CD1c-positive myeloid dendritic cell (primary cell): ENCODE results near the gene ABHD12.
"Not testable (repeated sequence)": the region's sequence is repeated elsewhere in the genome, so short reads cannot be mapped to it uniquely, and the experiment has no call there.

Source experiments
- DNase-seq: peaks from one replicate; pipeline ENCODE4 v3.0.0-alpha.2; 2016; ENCODE audit errors: extremely low spot score

Gene ABHD12

DNA sequence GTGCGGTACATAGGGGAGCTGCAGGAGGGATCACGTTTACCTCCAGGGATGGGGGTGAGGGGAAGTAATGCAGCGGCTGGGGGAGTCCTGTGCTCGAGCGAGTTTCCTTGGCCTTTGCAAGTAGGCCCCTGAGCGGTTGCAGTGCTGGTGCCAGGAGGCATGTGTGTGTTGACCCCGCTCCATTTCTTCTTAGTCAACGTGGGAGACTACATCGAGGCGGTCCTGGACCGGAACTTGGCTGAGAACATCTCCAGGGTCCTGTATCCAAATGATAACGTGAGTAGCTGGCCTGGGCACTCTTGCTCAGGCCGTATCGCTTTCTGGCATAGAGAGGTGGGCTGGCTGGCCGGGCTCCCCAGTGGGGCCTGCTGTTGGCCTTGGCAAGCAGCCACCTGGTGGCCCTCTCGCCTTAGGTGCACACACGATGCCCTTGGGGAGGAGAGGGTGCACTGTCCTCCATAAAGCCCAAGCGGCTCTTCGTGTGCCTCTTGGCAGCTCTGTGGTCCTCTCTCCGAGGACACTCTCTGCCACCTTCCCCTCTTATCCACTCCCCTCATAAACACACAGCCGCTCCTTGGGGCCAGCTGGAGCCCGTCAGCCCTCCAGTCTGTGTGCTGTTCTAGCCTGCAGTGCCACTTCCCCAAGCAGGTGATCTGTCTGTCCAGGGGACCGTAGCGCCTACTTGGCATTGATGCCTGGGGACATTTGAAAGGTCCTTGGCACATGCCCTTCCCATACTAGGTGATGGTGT is 113.4 kb downstream of the ABHD12 start:
- no peak for DNase-seq

DNA sequence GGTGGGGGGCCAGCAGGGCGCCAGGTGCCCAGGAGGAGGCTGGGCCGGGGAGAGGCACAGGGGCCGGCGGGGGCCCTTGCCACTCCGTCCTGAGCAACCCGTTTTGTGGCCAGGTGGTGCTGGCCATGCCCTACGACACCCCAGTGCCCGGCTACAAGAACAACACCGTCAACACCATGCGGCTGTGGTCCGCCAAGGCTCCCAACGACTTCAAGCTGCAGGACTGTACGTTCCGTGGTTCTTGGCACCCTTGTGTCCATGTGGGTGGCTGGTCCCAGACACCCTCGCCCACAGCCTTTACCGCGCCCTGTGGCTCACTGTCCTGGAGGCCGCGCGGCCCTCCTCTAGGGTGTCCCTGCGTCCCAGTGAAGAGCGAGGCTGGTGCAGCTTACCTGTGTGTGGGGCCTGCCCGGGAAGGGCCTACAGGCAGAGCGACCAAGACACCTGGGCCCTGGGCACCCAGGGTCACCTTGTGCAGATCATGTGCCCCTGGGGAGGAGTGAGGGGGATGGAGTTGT is 114.0 kb downstream of the ABHD12 start:
- DNase-seq: no peak

DNA sequence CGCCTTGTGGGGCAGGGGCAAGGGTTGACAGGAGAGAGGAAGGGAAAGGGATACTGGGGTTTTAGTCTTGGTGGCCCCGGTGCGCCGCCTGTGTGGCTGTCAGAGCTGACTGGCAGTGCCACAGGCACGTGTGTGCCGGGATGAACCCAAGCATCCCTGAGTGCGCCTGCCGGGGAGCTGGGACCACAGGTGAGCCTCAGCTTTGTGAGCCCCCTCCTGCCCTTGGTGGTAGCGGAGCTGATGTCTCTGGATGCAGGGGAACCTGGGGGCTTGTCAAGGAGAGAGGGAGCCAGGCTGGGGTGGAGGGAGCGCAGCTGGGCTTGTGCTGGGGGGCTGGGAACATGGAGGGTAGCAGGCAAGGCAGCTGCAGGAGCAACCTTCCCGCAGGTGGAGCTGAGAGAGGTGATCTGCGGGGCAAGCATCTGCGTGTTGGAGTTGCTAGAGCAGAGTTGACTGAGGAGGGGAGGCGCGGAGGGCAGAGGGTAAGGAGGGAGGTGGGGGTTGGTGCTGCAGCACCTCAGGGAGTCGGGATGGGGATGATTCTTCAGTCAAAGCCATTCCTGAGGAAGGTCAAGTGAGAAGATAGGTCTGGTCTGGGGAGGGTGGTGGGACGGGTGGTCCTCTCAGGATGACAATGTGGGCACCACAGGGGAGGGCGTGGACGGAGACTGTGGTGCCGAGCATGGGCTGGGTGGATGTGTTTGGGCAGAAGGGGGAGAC is 114.7 kb downstream of the ABHD12 start:
- no peak for DNase-seq

DNA sequence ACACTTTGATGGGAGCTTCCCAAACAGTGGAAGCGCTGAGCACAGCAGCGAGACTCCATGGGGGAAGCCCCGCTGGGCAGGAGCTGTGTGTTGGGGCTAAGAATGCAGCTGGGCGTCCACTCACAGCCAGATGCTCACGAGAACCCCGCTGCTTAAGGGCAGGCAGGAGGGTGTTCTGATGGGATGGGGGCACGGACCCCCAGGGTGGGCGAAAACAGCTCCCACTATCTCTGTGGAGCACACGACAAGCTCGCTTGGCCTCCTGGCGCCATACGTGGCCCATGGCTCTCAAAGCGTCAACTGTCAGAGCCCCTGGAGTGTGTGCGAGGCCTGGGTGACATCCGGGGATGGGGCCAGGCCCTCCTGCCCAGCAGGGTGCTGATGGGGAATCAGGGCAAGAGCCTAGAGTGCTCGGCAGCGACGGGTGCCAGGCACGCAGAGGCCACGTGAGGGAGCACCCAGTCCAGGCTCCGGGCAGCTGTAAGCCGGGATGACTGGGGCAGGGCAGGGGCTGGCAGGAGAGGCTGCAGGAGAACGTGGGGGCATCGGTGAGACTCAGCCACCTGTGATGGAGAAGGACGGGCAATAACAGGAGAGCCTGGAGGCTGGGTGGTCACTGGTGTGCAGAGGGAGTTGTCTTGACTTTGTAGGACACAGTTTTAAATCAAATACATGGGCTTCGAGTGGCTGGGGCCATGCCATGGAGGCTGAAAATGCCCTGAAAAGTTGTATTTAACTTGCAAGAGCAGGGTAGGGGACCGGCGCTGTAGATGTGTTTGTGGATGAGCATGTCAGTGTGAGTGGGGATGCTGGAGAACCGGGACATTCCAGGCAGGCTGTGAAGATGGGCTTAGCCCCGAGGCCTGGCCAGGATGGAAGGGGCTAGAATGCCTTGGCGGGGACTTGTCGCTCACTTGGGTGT is 115.5 kb downstream of the ABHD12 start:
- DNase-seq: no peak

DNA sequence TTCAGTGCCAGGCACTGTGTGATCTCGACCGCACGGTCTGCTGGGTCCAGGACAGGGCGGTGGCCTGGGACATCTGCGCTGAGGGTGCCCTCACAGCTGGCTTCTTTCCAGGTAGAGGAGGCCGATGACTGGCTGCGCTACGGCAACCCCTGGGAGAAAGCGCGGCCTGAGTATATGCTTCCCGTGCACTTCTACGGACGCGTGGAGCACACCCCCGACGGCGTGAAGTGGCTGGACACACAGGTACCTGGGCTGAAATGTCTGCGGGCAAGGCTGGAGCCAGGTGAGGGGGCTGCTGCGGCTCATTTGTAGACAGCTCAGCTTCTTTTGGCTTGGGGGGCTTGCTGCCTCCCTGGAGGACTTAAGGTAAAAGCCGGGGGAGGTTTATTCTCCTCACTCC is 116.2 kb downstream of the ABHD12 start:
- no peak for DNase-seq

DNA sequence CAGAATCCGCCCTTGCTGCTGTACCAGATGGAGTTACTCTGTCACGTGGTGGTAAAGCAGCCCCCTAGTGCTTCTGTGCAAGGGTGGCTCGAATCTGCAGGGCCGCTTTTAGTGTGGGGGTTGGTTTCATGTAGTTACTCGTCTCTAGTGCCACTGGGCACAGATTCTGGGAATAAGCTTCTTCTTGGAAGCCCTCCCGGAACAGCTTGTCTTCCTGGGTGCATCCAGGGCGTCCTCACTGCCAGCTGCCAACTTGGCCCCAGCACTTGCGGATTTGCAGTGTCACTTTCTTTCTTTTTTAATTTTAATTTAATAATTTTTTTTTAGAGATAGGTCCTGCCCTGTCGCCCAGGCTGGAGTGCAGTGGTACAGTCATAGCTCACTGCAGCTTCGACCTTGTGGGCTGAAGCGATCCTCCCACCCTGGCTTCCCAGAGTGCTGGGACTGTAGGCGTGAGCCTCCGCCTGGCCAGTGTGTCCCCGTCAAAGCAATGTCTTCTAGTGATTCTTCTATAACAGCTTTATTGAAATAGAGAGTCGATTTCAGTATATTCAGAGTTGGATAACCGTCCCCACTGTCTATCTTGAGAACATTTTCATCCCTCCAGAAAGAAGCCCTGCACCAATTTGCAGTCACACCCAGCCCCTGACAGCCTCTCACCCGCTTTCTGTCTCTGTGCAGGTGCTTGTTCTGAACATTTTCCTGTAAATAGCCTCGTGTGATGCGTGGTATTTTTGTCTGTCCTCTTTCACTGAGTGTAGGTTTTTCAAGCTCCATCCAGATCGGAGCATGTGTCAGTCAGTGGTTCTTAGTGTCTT is 116.9 kb downstream of the ABHD12 start:
- DNase-seq: no peak

DNA sequence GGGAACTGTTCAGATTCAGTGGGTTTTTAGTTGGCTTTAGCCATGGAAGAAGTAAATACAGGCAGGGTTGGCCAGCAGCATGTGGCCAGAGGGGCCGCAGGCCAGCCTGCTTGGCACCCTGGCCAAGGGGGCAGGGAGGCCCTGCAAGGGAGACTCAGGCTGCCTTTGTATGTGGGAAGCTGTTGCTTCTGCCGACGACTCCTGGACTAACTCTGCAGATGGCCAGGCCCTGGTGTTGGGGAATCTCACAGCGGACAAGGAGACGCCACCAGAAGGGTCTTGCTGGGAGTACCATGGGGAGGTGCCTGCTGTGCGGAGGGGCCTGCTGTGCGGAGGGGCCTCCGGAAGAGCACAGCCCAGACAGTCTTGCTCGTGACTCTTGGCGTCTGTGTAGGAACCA is 117.6 kb downstream of the ABHD12 start:
- DNase-seq: no peak

DNA sequence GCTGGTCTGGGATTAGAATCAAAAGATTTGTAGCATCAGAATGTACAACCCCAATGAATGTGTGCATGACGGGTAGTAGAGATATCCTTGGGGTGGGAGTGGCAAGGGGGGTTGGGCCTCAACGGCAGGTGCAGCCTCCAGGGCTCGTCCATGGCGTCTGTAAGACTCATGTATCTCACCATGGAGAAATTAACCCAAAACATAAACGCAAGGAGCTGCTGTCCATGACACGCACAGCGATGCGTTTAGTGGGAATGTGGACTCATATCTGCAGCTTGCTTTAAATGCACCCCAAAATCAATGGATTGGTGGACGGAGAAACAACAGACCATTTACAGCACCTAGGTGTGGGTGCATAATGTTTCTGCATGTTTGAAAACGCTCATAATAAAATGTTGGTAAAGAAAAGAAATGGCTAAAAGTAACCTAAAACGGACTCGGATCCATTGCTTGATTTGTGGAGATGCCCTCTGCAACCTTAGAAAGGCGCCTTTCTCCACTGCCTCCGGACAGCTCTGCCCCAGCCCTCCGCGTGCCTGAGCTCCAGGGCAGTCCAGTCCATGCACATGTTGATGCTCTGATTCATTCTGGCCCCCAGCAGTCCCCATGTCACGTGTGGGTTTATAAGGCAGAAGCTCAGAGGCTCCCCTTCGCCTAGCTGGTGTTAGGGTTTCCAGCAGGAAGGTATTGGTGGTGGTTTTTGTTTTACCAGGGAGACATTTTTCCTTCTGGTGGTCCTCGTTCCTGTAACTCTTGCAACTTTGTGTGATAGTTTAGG is 118.2 kb downstream of the ABHD12 start:
- DNase-seq: no peak

DNA sequence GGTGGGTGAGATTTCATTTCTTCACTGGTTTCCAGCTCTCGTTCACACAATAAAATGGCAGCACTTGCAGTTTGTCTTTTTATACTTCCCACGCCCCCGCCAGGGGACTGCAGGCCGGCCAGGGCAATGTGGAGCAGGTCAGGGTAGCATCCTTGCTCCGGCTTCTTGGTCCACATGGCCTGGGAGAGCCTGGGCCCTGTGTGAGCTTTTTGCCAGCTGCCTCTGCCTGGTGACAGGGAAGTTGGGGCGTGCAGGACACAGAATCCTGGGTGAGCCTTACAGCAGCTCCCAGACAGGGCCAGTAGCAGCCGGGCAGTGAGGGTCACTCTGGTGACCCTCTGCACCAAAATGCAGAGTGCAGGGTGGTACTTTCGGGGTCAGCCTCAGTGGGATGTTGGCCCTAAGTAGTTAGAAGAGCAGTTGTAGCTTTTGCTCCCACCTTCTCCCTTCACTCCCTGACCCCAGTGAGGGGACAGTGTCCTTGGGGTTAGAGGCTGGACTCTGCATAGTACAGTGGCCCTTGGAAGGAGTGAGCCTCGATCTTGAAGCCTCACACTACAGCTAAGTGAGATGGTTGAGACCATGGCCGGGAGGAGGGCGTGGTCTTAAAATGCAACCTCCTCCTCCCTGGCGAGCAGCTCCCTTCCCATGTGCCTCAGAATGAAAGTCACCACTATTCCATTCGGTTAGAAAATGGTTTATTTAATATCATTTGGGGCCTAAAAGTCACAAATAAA is 119.0 kb downstream of the ABHD12 start:
- DNase-seq: no peak

DNA sequence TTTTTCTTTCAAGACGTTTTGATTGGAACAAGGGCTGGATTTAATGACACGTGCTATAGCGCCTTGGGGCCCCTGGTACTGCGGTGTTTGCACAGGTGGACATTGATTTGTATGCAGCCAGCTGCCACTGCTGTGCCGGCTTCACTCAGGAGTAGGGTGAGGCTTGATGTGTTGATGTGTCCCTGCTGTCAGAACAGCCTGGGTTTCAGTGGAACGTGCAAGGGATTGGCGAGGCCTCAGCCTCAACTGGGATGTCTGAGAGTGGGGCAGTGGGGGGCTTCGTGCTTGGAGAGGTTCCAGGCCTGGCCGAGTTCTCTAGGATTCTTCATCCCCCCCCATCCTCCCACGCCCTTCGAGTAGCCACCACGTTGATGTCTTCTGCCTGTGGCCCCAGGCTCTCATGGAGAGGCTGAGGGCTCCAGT is 119.8 kb downstream of the ABHD12 start:
- DNase-seq: no peak

DNA sequence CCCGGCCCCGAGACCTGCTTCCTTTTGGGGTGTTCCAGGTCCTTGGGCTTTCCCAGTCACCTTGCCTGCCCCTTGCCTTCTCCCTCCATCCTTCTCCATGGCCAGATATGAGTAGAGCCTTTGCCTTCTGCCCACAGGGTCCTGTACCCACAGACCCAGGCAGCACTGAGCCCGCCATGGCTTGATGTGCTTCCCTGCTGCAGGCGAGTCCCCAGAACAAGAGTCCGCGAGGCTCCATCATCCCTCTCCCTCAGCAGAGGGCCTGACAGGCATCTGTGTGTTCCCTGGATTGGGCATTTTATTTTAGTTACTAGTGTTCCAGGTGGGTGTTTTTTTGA is 120.8 kb downstream of the ABHD12 start:
- DNase-seq: no peak

DNA sequence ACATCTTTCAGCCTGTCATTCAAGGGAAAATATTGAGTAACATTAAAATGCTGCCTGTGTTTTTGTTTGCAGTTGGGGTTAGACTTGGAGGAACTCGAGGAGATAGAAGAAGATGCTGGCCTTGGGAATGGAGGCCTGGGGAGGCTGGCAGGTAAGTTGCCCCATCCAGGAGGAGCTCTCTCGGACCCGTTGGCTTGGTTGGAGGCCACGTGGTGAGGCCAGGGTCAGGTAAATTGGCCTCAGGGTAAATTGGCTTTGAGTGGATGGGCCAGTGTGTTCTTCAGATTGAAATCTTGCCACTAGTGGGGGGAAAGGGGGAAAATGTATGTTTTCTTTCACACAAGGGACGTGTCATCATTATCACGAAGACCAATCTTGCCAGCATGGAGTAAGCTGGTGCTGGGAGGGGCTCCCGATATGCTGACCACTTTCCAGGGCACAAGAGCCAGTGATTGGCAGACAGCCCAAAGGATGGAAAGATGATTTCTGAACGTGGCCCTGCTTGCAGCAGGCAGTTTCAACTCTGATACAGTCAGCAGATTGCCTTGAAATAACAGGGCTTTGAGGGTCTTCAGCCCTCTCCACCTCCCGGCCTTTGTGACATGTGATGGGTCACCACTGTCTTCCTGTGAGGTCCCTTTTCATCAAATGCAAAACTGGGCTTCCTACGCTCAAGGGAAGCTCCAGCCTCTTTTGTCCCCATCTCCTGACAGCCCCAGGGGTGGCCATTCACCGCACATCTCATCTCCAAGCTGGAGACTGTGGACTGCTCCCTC is 121.4 kb downstream of the ABHD12 start:
- no peak for DNase-seq

DNA sequence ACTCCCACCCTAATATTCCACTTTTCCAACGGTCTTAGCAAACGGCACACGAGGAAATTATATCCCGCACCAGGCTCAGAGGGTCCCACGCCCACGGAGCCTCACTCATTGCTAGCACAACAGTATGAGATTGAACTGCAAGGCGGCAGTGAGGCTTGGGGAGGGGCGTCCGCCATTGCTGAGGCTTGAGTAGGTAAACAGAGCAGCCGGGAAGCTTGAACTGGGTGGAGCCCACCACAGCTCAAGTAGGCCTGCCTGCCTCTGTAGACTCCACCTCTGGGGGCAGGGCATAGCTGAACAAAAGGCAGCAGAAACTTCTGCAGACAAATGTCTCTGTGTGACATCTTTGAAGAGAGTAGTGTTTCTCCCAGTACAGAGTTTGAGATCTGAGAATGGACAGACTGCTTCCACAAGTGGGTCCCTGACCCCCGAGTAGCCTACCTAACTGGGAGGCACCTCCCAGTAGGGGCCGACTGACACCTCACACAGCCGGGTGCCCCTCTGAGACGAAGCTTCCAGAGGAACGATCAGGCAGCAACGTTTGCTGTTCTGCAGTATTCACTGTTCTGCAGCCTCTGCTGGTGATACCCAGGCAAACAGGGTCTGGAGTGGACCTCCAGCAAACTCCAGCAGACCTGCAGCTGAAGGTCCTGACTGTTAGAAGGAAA is 129.7 kb downstream of the ABHD12 start:
- not testable (repeated sequence) for DNase-seq

DNA sequence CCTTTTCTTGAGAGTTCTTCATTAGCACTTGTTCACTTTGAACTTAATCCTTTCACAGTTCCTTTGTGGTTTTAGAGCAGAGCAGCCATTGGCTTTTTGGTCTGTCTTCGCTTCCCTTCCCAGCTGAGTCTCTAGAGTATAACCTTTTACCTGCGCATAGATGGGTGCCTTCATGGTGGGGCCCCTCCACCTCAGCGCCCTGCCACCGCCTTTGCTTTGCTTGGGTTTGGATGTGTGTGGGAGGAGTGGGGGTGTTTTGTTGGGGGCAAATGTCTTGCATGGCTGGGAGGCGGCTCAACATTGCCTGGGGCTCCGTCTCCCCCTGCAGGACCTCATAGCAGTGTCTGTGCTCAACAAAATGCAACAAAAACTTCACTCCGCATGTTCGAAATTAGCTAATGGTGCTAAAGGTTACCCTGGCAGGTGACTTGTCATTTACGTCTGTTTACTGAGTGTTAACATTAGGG is 130.8 kb downstream of the ABHD12 start:
- no peak for DNase-seq

DNA sequence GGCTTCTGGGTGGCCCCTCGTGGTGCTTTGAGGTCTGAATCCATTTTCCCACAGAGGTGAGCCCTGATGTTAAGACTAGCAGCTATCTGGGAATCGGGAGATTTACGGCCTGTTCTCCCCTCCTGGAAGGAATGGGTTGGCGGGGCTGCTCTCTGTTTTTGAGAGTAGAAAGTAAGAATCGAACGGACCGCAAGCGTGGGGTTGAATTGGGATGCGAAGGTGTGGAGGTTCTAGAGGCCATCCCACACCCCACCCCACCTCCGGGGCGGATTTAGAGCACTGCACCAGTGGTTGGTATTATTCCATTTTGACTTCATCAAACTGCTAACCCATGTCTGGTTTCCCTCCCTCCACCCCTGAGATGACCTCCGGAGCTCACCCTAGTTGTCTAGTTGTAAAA is 131.3 kb downstream of the ABHD12 start:
- no peak for DNase-seq

DNA sequence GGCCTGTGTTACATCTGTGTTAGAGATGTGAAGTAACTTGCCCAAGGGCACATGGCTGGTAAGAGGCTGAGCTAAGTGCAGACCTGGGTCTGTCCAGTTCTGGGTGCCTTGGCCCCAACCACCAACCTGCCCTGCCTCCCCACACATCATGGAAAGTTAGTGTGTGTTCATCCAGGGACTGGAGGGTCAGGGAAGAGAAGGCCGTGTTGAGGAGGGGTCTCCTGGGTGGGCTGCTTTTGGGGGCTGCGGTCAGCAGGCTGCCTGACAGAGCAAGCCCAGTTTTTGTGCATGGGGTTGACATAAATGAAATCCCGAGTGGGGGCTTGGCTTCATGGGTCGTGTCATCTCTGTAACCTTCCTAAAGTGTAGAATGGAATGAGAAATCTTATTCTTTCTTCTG is 131.8 kb downstream of the ABHD12 start:
- no peak for DNase-seq

DNA sequence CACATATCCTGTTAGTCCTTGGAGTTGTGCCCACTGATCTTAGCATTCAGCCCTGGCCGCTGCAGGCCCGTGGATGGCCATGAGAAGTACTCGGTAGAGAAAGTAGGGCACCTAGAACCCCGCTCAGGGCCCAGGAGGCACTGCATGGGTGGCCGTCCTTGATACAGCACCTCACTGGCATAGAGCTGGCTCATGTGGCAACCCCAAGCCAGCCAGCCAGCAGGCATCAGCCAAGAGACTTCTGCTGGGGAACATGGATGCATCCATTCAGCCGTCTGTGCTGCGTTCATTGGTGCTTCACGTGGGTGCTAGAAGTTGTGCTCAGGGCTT is 132.2 kb downstream of the ABHD12 start:
- DNase-seq: no peak

DNA sequence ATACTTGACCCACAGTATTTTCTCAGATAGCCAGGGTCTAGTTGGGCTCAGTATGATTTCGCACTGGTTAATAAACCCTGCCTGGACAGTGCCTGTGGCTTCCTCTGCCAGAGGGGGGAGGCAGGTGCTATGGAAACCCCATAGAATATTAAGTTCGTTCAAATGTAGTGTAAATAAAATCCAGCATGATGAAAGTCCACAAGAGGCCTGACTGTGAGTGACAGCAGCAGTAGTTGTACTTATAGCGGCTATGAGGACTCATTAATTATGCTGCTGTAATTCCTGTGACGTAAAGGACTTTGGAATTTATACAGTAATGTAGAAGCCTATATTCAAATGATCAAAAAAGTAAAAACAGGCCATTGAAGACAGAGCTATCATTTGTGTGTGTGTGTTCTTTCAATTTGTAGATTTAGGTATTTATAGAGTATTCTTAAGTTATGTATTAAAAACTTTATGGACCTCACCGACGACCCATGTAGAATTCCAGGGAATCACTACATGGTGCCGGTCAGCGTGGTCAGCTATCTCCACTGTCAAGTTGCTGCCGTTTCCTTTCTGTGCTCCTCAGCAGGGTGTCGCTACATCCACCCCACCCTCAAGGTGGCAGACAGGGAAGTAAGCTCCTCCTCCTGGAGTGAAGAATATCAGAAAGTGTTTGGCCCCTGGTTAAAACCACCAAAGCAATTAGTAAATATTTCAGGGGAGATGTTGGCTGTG is 132.7 kb downstream of the ABHD12 start:
- DNase-seq: no peak
